Inflammatory macrophage treated with lipopolysaccharide for 1 hour (primary cell): ENCODE results near the gene DNAH17.

Experiments used
- DNase-seq, 2 donors: peaks; one replicate each; pipeline ENCODE4 v3.0.0-alpha.2; 2020 to 2022

DNAH17 gene

DNA sequence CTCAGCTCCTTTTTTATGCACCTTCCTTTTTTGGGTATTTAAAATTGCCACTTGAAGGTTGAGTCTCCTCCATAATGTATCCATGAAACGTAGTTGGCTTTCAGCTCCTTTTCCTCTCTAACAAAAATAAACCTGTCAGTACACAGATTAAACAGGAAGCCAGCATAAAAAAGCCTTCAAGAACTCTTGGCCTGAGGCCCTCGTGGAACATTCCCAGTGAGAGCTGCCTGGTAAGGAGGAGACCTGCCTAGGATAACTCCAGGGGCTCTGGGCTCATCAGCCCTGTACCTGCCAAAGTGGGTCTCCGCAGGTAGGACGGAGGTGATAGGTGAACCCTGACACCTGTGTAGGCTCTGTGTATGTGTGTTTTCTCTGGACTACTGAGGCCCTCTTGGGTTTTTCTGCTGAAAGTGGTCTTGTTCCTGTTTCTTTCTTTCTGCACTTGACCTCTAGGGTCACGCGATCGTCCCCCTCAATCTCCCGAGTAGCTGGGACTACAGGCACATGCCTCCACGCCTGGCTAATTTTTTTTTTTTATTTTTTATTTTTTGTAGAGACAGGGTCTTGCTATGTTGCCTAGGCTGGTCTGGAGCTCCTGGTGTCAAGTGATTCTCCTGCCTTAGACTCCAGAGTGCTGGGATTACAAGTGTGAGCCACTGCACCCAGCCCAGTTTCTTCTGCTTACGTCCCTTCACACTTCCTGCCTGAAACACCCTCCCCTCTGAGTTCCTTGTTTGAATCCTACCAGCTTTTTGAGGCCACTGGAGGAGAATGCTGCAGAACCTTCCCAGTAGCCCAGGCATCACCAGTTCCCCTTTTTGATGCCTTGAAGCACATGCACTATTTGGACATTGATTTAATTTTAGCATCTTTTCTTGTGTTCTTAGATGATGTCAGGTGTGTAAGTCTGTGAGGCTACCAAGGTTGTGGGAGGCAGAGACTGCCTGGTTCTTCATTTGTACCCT, 188.9 kb downstream of the DNAH17 start:
- DNase-seq: peak; percentile 82 to 91

DNA sequence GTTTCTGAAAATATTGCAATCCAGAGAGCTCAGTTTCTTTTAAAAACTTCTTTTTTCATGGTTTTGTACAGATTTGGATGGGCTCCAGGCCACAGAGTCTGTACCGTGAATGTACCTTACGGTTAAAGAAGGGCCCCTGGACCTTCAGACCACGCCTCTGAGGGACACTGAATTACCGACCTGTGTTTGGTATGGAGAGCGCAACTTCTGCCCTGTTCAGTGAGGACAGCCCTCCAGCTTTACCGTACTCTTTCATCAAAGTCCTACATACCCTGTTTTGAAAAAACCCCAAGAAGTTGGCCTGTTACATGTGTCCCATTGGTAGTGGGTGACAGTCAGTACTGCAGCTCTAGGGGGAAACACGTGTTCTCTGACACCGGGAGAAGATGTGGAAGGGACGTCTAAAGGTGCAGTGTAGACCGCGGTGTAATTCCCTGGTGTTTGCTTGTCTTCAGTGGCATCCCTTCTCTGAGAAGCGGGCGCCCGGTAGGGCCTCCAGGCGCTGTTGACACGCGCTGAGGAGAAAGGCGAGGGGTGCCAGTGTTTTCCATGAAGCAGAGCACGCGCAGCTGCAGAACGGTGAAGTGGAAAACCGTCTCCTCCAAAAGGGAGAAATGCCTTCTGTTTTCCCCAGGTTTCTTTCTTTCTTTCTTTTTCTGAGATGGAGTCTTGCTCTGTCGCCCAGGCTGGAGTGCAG, 192.6 kb downstream of the DNAH17 start:
- no peak for DNase-seq

DNA sequence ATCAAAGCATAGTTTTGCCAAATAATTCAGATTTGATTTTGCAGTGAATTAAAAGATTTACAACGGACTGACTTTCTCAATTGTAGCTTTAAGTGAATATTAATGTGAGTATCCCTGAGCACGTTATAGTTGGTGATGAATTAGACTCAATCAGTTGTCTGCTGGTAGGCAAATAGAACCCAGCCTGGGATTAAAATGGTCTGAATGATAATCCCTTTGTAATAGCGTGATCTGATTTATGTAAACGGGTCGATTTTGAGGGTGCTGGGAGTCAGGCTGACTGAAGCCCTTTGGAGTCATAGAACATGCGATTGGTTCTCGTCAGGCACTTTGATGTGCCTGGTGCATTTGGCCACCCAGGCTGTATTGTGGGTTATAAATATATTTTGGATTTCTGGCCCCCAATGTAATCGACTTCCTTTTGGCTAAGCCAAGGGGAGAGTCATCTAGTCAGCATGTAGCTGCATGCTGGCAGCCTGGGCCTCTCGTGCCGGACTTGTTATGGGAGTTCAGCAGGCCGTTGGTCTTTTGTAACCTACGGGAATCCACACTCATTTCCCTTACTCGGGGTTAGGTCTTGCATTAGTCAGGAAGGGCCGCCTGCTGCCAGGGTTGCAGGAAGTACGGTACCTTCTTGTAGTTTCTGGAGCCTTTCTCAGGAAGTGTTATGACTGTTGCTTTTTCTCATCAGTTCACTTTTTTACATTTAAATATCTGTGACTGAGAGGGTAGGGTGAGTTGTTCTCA, 193.3 kb downstream of the DNAH17 start:
- peak; percentile 90 to 95 for DNase-seq

DNA sequence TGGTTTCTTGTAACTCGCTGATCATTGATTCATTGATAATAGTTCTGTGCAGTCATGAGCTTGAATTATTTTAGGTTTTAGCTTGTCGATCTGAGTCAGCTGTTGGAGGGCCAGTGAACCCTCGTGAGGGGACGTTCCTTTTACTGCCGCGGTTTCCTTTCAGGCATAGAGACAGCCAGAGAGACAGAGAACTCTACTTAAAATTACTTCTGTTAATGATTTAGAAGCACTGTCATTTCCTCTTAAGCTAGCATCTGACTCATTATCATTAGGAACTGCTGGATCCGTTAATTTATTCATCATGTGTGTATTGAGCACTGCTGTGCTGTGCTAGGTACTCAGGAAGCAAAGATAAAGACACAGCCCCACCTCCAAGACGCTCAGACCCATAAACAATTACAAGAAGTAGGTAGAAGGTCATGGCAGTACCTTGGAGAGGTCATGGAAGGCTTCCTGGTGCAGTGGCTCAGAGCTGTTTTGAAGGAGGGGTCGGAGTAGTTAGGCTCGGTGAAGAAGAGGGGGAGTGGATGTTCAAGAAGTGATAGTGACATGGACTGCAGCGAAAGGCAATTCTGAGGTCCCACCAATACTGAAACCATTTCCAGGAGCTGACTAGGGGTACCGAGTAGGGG, 195.5 kb downstream of the DNAH17 start:
- peak; percentile 49 to 63 for DNase-seq

DNA sequence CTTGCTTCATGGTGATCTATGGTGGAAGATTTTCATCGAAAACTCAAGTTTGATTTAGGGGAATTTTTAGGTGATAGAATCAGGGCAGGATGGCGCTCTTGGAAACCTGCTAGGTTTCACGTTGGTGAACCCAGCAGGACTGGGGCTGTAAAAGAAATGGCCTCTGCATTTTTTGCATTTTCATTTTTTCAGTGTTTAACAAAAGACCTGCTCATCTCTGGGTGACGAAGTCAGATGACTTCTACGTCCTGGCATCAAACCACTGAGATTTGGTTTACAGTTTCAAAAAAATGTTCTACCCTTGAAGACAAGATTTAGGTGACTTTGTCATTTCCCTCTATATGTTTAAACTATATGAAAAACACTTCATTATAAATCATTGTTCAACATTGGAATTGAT, 196.8 kb downstream of the DNAH17 start:
- DNase-seq: no peak

DNA sequence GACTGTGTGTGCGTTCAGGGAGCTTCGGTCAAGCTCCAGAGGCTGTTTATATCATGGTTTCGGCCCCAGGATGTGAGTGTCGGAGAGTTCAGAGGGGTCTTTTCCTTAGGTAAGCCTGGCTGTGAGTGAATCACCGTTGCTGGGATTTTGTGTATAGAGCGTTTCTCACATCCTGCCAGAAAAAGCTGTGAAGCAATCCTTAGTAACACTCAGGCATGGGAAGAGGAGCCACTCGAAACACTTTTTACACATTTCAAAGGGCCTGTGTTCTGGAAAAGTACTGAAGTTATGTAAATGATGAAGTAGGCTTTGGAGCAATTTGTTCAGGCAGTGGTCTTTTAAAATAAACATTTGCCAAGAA, 198.1 kb downstream of the DNAH17 start:
- DNase-seq: peak in 1 of 2 donors; percentile 33

DNA sequence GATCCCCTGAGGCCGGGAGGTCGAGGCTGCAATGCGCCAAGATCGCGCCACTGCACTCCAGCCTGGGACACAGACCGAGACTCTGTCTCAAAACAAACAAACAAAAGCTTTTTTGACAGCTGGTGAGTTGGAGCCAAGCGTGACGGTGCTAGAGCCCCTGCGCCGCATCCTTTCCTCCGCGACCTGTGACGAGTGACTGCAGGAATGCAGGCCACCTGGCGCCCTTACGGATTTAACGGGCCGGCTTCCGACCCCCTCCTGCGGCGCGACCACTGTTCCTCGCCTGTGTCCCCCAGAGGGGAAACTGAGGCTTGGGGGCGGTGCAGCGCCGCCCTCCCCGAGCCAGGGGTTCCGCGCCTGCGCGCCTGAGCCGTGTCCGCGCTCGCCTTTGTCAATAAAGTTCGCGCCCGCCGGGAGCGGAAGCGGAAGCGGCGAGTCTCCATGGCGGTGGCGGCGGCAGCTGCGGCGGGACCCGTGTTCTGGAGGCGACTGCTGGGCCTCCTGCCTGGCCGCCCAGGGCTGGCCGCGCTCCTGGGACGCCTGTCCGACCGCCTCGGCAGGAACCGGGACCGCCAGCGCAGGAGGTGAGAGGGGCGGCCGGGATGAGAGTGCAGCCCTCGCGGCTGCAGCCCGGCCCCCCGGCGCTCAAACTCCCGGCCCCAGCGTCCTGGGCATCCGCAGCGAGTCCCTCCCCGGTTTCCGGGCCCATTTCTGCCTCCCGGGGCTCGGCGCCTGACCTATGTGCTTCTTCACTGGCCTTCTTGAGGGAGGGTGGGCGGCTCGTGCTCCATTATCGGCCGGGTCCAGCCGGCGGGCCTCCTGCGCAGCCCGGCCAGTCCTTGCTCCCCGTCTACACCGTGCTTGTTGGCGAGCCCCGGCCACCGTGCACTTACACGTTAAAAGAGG, 198.7 kb downstream of the DNAH17 start, which contains the start of gene PGS1:
PGS1 (plus strand) TSS at position 425 of the 906 bp plus-strand sequence; CDS start at position 442, 17 bp downstream.
- DNase-seq: peak; percentile 59 to 86

DNA sequence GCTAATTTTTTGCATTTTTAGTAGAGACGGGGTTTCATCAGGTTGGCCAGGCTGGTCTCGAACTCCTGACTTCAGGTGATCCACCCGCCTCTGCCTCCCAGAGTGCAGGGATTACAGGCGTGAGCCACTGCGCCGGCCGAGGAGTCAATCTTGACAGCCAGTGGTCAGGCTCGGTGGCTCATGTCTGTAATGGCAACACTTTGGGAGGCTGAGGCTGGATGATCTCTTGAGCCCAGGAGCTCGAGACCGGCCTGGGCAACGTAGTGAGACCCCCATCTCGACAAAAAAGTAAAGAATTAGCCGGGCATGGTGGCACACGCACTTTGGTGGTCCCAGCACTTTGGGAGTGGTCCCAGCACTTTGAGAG, 199.4 kb downstream of the DNAH17 start:
- no peak for DNase-seq

DNA sequence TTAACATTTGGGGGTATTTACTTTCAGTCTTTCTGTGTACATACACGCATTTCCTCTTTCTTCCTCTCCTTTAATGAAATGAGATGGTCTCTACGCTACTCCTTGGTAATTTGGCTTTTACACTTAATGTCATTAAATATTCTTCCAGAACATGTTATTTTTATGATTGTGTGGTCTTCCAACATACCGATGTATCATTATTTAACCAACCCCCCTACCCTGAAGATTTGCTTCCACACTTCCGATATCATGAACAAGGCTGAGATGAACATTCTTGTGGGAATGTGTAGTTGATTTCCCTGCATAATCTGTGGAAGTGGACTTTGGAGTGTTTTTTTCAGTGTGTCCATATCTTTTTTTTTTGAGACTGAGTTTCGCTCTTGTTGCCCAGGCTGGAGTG, 201.0 kb downstream of the DNAH17 start:
- DNase-seq: no peak

DNA sequence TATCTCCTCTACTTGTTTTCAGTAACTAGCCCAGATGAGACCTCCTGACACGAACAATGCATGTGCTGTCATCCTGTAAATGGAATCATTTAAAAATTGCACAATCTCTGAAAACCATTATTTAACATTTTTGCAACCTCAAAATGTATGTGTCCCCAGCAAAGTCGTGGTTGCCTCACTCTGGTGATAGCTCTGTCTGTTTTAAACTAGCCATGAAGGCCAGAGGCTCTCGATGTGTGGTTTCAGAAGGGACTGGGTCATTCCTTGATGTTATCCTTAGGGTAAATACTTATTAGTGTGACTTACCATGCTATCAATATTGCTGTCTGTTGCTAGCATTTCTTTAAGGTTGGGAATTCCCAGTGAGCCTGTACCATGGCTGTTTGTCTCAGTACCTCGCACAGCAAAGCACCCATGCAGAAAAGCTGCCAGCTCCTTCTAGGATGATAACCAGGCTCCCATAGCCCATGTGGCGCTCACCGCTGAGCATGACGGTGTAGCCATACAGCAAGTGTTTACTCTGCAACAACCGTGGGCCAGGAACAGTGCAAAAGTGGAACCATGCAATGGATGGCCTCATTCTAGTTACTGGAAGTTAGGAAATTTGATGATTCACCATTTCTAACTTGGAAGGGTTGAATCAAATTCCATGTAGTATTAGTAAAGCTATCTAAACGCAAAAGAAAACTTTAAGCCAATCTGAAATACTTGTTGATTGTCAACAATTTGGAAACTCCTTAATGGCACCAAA, 201.6 kb downstream of the DNAH17 start:
- DNase-seq: peak; percentile 92

DNA sequence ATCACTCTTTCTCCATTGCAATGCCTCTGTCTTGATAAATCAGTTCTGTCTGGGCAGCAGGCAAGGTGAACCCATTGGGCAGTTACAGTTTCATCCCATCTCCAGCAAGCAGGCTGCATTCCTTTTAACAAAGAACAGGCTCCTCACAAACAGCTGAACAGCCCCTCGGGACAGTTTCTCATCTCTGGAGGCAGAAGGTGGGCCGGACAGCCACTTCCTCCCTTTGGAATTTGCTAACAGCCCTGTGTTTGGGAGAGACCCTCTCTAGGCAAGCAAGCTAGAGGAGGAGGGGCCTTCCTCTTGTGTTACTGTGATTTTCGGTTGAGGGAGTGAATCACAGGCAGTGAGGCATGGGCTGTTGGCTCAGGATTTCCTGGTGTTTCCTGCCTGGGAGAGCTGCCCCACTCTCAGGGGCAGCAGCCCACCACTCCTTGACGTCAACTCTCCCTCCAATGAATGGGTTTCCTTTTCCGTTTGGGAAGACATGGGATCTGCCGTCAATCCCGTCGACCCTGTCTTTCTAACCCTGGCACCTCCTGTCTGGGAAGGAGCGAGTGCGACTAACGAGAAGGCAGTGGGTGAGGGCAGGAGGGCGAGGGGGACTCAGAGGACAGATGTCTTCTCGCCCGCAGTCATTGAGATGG, 202.4 kb downstream of the DNAH17 start:
- peak in 1 of 2 donors; percentile 21 for DNase-seq

DNA sequence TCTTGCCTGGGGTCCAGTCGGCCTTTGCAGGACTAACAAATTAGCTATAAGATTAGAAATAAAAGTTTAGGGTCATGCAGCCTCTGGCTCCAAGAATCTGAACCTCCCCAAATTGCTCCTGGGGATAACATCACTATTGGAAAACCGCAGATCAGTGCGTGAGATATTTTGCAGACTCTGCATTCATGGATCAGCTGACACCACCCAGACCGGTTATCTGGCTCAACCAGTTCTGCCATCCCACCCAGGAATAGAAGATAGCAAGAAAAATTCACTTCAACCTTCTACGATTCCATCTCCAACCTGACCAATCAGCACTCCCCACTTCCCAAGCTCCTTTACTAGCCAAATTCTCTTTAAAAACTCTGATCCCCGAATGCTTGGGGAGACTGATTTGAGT, 203.0 kb downstream of the DNAH17 start:
- no peak for DNase-seq
